Measurements from ENCODE around the gene DRD3. TPM values are rescaled to one million over a fixed set of nuclear protein-coding genes. Genes with fewer than 3 reads are reported as not detected.
A peak's percentile ranks its signal among the peaks of the same experiment; 100 is the strongest.

Gene DRD3
- total and polyA plus RNA-seq, 2 donors (not counting 3 experiments of a cell fraction or from before 2014, with no cell fraction given): not detected

DNA sequence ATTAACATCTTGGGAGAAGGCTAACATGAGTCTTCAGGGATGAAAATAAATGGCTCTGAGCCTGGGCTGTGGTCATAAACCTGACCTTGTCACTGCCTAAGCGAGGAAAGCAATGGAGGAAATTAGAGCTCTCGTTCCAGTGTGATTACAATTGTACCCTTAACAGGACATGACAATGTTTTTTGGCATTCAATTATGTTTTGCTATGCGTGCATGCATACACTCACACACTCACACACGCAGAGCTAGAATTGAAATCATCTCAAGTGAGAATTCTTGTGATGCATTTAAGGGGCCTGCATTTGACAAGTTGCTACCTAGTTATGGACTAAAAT, 34.4 kb upstream of the DRD3 start:
- dilution Hi-C loops (cut with MboI; ENCODE audit: extremely low pct_ligation_motif_present, low sequenced_read_pairs) (no loop called here), intact Hi-C loops (cut with micrococcal nuclease) (loop anchor here (2.0 to 10.0 kb wide), 2 partner anchors 60 to 1442 kb away; no protein-coding TSS in a partner anchor)
- no TSS peak for BruUV-seq (replicated peaks)
- CTCF ChIA-PET: interaction anchor here (0.6 to 3.3 kb wide), 13 partner anchors 9 to 370 kb away, joined by 3 to 15 read pairs (median 3); partner anchors contain the start of gene DRD3
- Histone ChIP-seq H3K27ac (ENCODE audit: insufficient read depth, low read depth, low read length) (peak overlapping the region; percentile 70), H2AFZ (ENCODE audit: low read depth, low read length) (peak overlapping the region; percentile 10), H3K9me1 (replicated peaks; ENCODE audit: control insufficient read depth, extremely low read depth, insufficient read depth, low read length) (no peaks in the 10 kb centered on the region), H3K4me1 (ENCODE audit: control insufficient read depth, extremely low read depth, insufficient read depth, low read length) (peaks cover 44% of the 10 kb centered on the region), H3K79me2 (ENCODE audit: control insufficient read depth, insufficient read depth, low read length) (no peaks in the 10 kb centered on the region), H3K9ac (replicated peaks; ENCODE audit: extremely low read depth, insufficient read depth, low read length) (peak overlapping the region; percentile 64), H3K27me3 (ENCODE audit: control insufficient read depth in 2 of 2, insufficient read depth in 2 of 2, low read length in 2 of 2) (no peaks in the 10 kb centered on the region), H3K4me2 (ENCODE audit: insufficient read depth, low read length) (peak overlapping the region; percentile 46), H3K36me3 (ENCODE audit: control insufficient read depth in 2 of 2, extremely low read depth in 1 of 2, insufficient read depth in 2 of 2, low read length in 2 of 2) (no peaks in the 10 kb centered on the region), H3K4me3 (replicated peaks in 1 of 3; ENCODE audit: insufficient read depth in 1 of 3, low read depth in 1 of 3, low read length in 3 of 3) (peak overlapping the region in 1 of 3 experiments; percentile 29), H3K9me3 (replicated peaks; ENCODE audit: control insufficient read depth, insufficient read depth, low read length) (no peaks in the 10 kb centered on the region), H4K20me1 (replicated peaks; ENCODE audit: control insufficient read depth, extremely low read depth, insufficient read depth, low read length) (no peaks in the 10 kb centered on the region)
- FAIRE-seq: peak; percentile 91
- DNase-seq (ENCODE audit: low read depth, low spot score): peak; percentile 82
- POLR2A ChIA-PET: no interaction called here
- TF ChIP-seq, protein P1, sequence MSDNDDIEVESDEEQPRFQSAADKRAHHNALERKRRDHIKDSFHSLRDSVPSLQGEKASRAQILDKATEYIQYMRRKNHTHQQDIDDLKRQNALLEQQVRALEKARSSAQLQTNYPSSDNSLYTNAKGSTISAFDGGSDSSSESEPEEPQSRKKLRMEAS (IDR thresholded peaks at IDR 0.05; ENCODE audit: insufficient read depth, insufficient read length): no peak
- TF ChIP-seq EZH2 (IDR thresholded peaks at IDR 0.05; ENCODE audit: borderline replicate concordance, low read depth, low read length, severe bottlenecking) (no peak), POLR2A (IDR thresholded peaks at IDR 0.05; ENCODE audit: low read depth, low read length) (peak; percentile 41), MYC (IDR thresholded peaks at IDR 0.05; ENCODE audit: low read depth, low read length) (no peak), GATA2 (IDR thresholded peaks at IDR 0.05; ENCODE audit: insufficient read depth, insufficient read length, low read depth, low read length) (peak; percentile 85), JUN (IDR thresholded peaks at IDR 0.05; ENCODE audit: borderline replicate concordance, insufficient read depth, insufficient read length, low read depth) (peak; percentile 67), POLR2AphosphoS5 (IDR thresholded peaks at IDR 0.05; ENCODE audit: insufficient read depth, low read depth, low read length) (peak; percentile 60), FOS (IDR thresholded peaks at IDR 0.05; ENCODE audit: borderline replicate concordance, insufficient read depth, low read length) (peak; percentile 57)
- TF ChIP-seq, protein P2, sequence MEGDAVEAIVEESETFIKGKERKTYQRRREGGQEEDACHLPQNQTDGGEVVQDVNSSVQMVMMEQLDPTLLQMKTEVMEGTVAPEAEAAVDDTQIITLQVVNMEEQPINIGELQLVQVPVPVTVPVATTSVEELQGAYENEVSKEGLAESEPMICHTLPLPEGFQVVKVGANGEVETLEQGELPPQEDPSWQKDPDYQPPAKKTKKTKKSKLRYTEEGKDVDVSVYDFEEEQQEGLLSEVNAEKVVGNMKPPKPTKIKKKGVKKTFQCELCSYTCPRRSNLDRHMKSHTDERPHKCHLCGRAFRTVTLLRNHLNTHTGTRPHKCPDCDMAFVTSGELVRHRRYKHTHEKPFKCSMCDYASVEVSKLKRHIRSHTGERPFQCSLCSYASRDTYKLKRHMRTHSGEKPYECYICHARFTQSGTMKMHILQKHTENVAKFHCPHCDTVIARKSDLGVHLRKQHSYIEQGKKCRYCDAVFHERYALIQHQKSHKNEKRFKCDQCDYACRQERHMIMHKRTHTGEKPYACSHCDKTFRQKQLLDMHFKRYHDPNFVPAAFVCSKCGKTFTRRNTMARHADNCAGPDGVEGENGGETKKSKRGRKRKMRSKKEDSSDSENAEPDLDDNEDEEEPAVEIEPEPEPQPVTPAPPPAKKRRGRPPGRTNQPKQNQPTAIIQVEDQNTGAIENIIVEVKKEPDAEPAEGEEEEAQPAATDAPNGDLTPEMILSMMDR (IDR thresholded peaks at IDR 0.05; ENCODE audit: extremely low read depth in 1 of 2, insufficient read depth in 1 of 2, low read depth in 1 of 2, low read length in 2 of 2): no peak
